ENCODE measurements around the gene SETD5.

- no peak for TF ChIP-seq CTCF (IDR thresholded peaks at IDR 0.05; ENCODE audit: low read depth, low read length, poor library complexity, severe bottlenecking)
- no peak for TF ChIP-seq EZH2phosphoT487 (IDR thresholded peaks at IDR 0.05; ENCODE audit: borderline replicate concordance, low read length)
Observed at GRCh38 chr3:9469986-9470385, 72.6 kb downstream of the SETD5 start.

Measured in DOHH2 (cell line).